Stimulated activated naive B cell treated with anti-CD40 and anti-IgM and Interleukin-4, amounts not matched to agents 10 μg/mL and 1 μg/mL and 100 μg/mL, for 72 hours (primary cell): ENCODE results near the gene SFPQ.
"Not testable (repeated sequence)": the region's sequence is repeated elsewhere in the genome, so short reads cannot be mapped to it uniquely, and the experiment has no call there.

Experiments used
- ATAC-seq, 2 donors: fragments of 150-1000 bp; cut with Tn5 transposase; replicated peaks; 2 replicates each; pipeline ENCODE4 v1.10.0; 2021; ENCODE audit warnings: moderate library complexity in 1 of 2
- DNase-seq: peaks from one replicate; pipeline ENCODE4 v3.0.0; 2021
- H3K27ac Mint-ChIP-seq: one replicate; pipeline ENCODE4 v1.8.0; 2022; ENCODE audit warnings: mild to moderate bottlenecking, mixed read lengths
- H3K27me3 Mint-ChIP-seq, 2 donors: one replicate each; pipeline ENCODE4 v1.8.0; 2022; ENCODE audit warnings: mixed read lengths in 2 of 2
- H3K36me3 Mint-ChIP-seq, 2 donors: one replicate each; pipeline ENCODE4 v1.8.0; 2022; ENCODE audit warnings: mixed read lengths in 2 of 2, mild to moderate bottlenecking in 1 of 2
- H3K4me1 Mint-ChIP-seq, 2 donors: one replicate each; pipeline ENCODE4 v1.8.0; 2022; ENCODE audit warnings: mixed read lengths in 2 of 2, mild to moderate bottlenecking in 1 of 2
- H3K4me3 Mint-ChIP-seq, 2 donors: one replicate each; pipeline ENCODE4 v1.8.0; 2022; ENCODE audit warnings: mild to moderate bottlenecking in 2 of 2, mixed read lengths in 2 of 2, moderate library complexity in 1 of 2
- H3K9me3 Mint-ChIP-seq, 2 donors: one replicate each; pipeline ENCODE4 v1.8.0; 2022; ENCODE audit warnings: mixed read lengths in 2 of 2, mild to moderate bottlenecking in 1 of 2

SFPQ gene

DNA sequence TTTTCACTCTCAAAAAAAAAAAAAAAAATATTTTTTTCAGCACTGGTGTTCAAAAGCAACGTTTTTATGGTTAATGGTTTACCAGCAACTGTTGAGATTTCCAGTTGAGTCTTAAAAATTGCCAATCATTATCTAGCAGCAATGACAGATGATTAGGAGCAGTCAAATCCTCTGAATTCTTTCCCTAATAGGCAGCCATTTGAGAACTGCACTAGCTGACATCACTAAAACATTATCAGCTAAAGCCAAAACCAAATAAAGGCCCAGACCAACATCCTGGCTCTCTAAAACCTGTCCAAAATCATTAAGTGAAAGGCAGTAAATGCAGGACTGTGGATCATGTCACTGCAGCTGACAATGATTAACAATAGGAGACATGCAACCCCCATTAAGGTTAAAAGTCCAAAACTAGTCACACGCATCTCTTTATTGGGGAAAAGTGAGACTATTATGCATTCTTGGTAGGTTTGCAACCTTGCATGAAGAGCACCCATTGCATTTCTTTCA is 14.0 kb downstream of the SFPQ start:
- ATAC-seq (no peak), DNase-seq (no peak)
- H3K4me1 Mint-ChIP-seq, result peaks cover 18 to 43% of the 10 kb centered on the region in 2 donors
- no peaks in the 10 kb centered on the region for H3K27me3 Mint-ChIP-seq
- no peak overlapping the region for H3K4me3 Mint-ChIP-seq
- H3K9me3 Mint-ChIP-seq, result no peaks in the 10 kb centered on the region
- peaks cover 40 to 70% of the 10 kb centered on the region in 2 donors for H3K36me3 Mint-ChIP-seq
- H3K27ac Mint-ChIP-seq, result no peak overlapping the region

DNA sequence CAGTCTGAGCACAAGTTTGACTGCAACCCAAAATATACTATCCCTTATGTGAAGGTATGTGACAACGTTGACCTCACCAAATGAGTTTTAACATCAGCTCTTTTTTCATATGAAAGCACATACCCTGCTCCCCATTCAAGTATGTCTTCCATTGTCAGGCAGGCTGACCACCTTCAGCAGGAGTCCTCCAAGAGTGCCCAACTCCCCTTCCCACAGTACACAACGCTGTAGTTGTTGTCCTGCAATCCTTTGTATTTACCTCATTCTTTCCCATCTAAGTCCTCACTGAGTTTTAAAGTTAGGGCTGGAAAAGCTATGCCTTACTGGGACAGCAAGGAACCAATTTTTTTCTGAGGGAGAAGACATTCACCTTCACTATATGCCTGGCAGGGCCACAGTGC is 14.7 kb downstream of the SFPQ start:
- DNase-seq (no peak), ATAC-seq (no peak)
- peaks cover 18 to 37% of the 10 kb centered on the region in 2 donors for H3K4me1 Mint-ChIP-seq
- H3K27me3 Mint-ChIP-seq, result no peaks in the 10 kb centered on the region
- H3K27ac Mint-ChIP-seq, result no peak overlapping the region
- peaks cover 36 to 67% of the 10 kb centered on the region in 2 donors for H3K36me3 Mint-ChIP-seq
- H3K4me3 Mint-ChIP-seq, result no peak overlapping the region
- no peaks in the 10 kb centered on the region for H3K9me3 Mint-ChIP-seq

DNA sequence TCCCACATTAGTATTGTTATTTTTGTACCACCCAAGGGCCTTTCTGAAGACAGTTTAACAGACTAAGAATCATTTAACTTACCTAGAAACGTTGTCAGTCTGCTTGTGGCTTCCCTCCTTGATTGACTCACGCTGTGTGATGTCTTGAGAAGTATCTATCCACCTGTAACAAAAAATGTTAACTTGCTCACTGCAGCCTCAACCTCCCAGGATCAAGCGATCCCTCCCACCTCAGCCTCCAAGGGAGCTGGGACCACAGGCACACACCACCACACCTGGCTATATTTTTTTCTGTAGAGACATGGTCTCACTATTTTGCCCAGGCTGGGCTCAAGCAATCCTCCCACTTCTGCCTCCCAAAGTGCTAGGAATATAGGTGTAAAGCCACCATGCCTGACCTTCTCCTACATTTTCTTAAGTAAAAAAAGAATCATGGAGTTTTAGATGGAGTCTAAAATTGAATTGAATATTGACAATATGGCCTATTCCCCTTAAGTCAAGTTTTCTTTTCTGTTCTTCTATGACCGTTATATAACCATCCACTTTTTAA is 15.6 kb downstream of the SFPQ start:
- ATAC-seq, result no peak
- no peak overlapping the region for H3K4me3 Mint-ChIP-seq
- H3K36me3 Mint-ChIP-seq, result peaks cover 33 to 63% of the 10 kb centered on the region in 2 donors
- H3K4me1 Mint-ChIP-seq, result peaks cover 13 to 29% of the 10 kb centered on the region in 2 donors
- H3K27ac Mint-ChIP-seq, result peak overlapping the region; percentile 87
- DNase-seq, result no peak
- H3K27me3 Mint-ChIP-seq, result no peaks in the 10 kb centered on the region
- no peaks in the 10 kb centered on the region for H3K9me3 Mint-ChIP-seq

DNA sequence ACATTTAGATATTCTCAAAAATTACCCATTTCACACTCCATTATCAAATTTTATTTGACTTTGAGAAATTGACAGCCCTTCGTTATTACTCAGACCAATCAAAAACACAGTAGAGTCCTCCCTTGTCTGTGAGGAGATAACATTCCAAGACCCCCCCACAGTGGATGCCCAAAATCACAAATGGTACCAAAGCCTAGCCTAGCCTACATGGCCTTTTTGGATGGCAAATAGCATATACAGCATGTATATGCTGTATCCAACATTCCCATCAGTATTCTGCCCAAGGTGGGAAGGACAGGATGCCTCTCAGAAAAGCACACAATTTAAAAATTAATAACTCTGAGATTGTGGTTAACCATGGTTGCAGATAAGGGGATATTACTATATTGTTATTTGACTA is 17.3 kb downstream of the SFPQ start:
- ATAC-seq, result no peak
- no peak overlapping the region for H3K4me3 Mint-ChIP-seq

DNA sequence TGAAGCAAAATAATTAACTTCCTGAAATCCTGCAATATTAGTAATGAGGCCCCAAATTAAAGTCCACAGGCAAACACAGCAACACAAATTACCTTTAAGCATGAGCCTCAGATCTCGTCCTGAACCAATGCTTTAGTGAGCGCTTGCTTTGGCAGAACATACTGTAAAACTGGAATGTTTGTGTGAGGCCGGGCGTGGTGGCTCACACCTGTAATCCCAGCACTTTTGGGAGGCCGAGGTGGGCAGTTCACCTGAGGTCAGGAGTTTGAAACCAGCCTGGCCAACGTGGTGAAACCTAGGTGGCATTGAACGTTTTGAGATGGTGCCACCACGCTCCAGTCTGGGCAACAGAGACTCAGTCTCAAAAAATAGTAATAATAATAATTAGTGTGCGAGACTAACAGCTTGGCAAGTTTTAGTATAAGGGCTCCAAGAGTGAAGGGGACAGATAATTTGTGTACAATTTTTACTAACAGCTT is 17.8 kb downstream of the SFPQ start:
- H3K4me3 Mint-ChIP-seq, result no peak overlapping the region
- H3K36me3 Mint-ChIP-seq, result peaks cover 23 to 50% of the 10 kb centered on the region in 2 donors
- H3K4me1 Mint-ChIP-seq, result peaks cover 2 to 9% of the 10 kb centered on the region in 2 donors
- no peak for ATAC-seq
- no peaks in the 10 kb centered on the region for H3K27me3 Mint-ChIP-seq
- peak overlapping the region; percentile 47 for H3K27ac Mint-ChIP-seq
- DNase-seq, result no peak
- H3K9me3 Mint-ChIP-seq, result no peaks in the 10 kb centered on the region

More for the DNA sequence above, 17.3 kb downstream of the SFPQ start:
- DNase-seq, result no peak
- H3K36me3 Mint-ChIP-seq, result peaks cover 27 to 53% of the 10 kb centered on the region in 2 donors
- H3K27ac Mint-ChIP-seq, result peak overlapping the region; percentile 25
- H3K4me1 Mint-ChIP-seq, result peaks cover 5 to 12% of the 10 kb centered on the region in 2 donors
- H3K9me3 Mint-ChIP-seq, result no peaks in the 10 kb centered on the region
- H3K27me3 Mint-ChIP-seq, result no peaks in the 10 kb centered on the region

DNA sequence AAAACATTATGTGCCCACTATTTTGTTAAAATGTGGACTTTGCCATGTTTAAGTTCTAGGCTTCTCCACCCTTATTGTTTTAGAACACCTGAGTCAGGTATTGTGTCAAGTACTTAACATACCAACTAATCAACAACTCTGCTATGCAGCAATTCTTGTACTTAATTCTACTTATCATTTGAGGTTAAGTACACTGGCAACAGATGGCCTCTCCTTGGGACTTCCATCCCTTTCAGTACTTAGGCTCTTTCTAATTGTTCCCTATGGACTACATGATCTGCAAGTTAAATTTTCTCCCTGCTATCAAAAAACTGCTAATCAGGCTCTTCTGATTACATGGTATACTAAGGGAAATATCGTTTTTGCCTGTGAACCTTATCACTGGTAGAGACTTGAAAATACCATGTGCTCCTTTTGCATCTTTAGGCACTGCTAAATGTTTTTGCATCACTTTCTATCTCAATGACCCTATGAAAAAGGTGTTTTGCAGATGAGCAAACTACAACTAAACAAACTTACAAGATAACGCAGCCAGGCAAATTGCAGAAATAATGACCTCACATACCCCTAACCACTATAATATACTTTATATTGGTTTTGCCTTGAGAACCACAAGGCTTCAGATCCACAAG is 18.9 kb downstream of the SFPQ start:
- H3K27me3 Mint-ChIP-seq, result no peaks in the 10 kb centered on the region
- no peak overlapping the region for H3K27ac Mint-ChIP-seq
- no peak for DNase-seq
- no peak overlapping the region for H3K4me3 Mint-ChIP-seq
- peaks cover 0 to 3% of the 10 kb centered on the region in 2 donors for H3K4me1 Mint-ChIP-seq
- peaks cover 20 to 39% of the 10 kb centered on the region in 2 donors for H3K36me3 Mint-ChIP-seq
- ATAC-seq, result peak in 1 of 2 donors; percentile 6
- no peaks in the 10 kb centered on the region for H3K9me3 Mint-ChIP-seq

DNA sequence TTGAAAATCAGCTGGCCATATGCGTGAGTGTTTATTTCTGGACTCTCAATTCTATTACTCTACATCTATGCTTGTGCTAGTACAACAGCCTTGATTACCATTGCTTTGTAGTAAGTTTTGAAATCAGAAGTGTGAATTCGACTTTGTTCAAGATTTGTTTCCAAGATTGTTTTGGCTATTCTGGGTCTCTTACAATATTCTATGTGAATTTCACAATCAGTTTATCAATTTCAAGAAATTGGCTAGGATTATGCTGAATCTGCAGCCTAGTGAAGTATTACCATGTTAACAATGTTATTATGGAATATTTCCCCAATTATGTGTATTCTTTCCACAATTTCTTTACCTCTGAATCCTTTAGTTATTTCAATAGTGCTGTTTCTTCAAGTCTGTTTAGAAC is 19.5 kb downstream of the SFPQ start:
- H3K9me3 Mint-ChIP-seq, result no peaks in the 10 kb centered on the region
- DNase-seq (no peak), ATAC-seq (no peak)
- no peak overlapping the region for H3K4me3 Mint-ChIP-seq
- peaks cover 18 to 36% of the 10 kb centered on the region in 2 donors for H3K36me3 Mint-ChIP-seq
- no peak overlapping the region for H3K27ac Mint-ChIP-seq
- peaks cover 0 to 3% of the 10 kb centered on the region in 2 donors for H3K4me1 Mint-ChIP-seq
- H3K27me3 Mint-ChIP-seq, result no peaks in the 10 kb centered on the region

DNA sequence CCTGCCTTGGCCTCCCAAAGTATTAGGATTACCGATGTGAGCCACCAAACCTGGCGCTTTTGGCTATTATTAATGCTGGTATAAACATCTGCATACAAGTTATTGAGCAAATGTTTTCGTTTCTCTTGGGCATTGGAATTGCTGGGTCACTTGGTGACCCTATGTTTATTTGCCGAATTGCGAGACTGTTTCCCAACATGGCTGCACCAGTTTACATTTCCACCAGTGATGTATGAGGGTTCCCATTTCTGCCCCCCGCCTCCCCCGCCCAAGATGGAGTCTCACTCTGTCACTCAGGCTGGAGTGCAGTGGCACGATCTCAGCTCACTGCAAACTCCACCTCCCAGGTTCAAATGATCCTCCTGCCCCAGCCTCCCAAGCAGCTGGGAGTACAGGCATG is 20.9 kb downstream of the SFPQ start:
- ATAC-seq (no peak), DNase-seq (no peak)
- Mint-ChIP-seq H3K36me3 (peaks cover 10 to 21% of the 10 kb centered on the region in 2 donors), H3K27ac (no peak overlapping the region), H3K27me3 (no peaks in the 10 kb centered on the region), H3K4me3 (no peak overlapping the region), H3K4me1 (no peaks in the 10 kb centered on the region), H3K9me3 (no peaks in the 10 kb centered on the region)

DNA sequence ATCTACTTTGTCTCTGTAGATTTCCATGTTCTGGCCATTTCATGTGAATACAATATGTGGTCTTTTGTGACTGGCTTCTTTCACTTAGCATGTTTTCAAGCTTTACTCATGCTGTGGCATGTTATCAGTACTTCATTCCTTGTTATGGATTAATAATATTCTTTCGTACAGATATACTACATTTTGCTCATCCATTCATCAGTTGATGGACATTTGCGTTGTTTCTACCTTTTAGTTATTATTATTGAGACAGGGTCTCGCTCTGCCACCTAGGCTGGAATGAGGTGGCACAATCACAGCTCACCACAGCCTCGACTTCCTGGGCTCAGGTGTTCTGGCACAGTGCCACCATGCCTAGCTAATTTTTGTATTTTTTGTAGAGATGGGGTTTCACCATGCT is 21.4 kb downstream of the SFPQ start:
- H3K4me1 Mint-ChIP-seq, result no peaks in the 10 kb centered on the region
- ATAC-seq, result peak in 1 of 2 donors; percentile 11
- no peak for DNase-seq
- no peaks in the 10 kb centered on the region for H3K9me3 Mint-ChIP-seq
- H3K4me3 Mint-ChIP-seq, result no peak overlapping the region
- no peak overlapping the region for H3K27ac Mint-ChIP-seq
- H3K36me3 Mint-ChIP-seq, result peaks cover 10 to 20% of the 10 kb centered on the region in 2 donors
- H3K27me3 Mint-ChIP-seq, result no peaks in the 10 kb centered on the region

DNA sequence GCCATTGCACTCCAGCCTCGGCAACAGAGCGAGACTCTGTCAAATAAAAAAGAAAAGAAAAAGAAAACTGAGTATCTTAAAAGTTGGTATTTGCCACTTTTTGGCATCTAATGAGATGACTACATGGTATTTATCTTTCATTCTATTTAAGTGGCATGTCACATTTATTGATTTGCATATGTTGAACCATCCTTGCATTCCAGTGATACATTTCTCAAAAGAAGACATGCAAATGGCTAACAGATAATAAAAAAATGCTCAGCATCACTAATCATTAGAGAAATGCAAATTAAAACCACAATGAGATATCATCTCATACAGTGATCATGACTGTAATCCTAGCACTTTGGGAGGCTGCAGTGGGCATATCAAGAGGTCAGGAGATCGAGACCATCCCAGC is 28.1 kb downstream of the SFPQ start:
- H3K9me3 Mint-ChIP-seq, result peaks cover 2 to 5% of the 10 kb centered on the region in 2 donors
- peaks cover 0 to 2% of the 10 kb centered on the region in 2 donors for H3K36me3 Mint-ChIP-seq
- ATAC-seq (no peak), DNase-seq (no peak)
- H3K27ac Mint-ChIP-seq, result no peak overlapping the region
- no peaks in the 10 kb centered on the region for H3K27me3 Mint-ChIP-seq
- no peaks in the 10 kb centered on the region for H3K4me1 Mint-ChIP-seq
- H3K4me3 Mint-ChIP-seq, result no peak overlapping the region

DNA sequence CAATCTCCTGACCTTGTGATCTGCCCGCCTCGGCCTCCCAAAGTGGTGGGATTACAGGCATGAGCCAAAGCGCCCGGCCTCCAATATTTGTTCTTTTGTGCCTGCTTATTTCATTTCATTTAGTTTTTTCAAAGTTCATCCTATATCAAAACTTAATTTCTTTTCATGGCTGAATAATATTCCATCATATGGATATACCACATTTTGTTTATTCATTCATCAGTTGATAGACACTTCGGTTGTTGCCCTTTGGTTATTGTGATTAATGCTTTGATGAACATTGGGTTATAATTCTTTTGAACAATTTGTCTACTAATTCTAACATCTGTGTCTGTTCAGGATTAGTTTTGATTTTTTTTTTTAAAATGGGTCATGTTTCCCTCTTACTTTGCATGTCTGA is 41.7 kb downstream of the SFPQ start:
- peaks cover 0 to 2% of the 10 kb centered on the region in 2 donors for H3K36me3 Mint-ChIP-seq
- no peaks in the 10 kb centered on the region for H3K9me3 Mint-ChIP-seq
- no peak overlapping the region for H3K27ac Mint-ChIP-seq
- no peaks in the 10 kb centered on the region for H3K4me1 Mint-ChIP-seq
- ATAC-seq (no peak), DNase-seq (no peak)
- H3K4me3 Mint-ChIP-seq, result no peak overlapping the region
- H3K27me3 Mint-ChIP-seq, result peaks cover 3 to 22% of the 10 kb centered on the region in 2 donors

DNA sequence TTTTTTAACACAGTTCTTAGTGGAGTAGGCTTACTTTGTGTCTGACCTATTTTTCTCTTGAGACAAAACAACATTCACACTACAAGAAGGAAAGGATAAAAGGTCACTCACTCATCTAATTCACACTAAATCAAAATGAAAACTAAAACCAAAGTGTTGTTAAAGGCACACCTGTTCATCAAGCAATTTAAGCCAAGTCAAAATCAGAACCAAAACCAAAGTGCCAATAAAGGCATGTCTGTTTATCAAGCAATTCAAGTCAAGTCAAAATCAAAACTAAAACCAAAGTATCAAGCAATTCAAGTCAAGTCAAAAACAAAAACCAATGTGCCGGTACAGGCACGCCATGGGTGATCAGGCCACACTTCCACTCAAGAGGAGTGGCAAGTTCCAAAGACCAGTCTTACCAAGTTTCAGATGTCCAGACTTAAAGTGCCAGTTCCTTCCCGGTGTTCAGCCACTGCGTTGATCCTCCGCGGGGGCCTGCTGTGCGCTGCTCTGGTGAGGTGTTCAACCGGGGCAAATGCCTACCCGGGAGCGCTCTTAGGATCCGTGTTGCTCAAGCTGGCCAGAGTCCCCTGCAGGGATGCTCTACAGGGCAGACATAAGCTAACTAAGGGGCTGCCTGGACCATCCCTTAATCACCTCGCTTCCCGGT is 46.9 kb downstream of the SFPQ start:
- not testable (repeated sequence) for DNase-seq, H3K36me3 Mint-ChIP-seq, H3K9me3 Mint-ChIP-seq, H3K4me3 Mint-ChIP-seq, H3K27ac Mint-ChIP-seq, ATAC-seq, H3K4me1 Mint-ChIP-seq, H3K27me3 Mint-ChIP-seq

DNA sequence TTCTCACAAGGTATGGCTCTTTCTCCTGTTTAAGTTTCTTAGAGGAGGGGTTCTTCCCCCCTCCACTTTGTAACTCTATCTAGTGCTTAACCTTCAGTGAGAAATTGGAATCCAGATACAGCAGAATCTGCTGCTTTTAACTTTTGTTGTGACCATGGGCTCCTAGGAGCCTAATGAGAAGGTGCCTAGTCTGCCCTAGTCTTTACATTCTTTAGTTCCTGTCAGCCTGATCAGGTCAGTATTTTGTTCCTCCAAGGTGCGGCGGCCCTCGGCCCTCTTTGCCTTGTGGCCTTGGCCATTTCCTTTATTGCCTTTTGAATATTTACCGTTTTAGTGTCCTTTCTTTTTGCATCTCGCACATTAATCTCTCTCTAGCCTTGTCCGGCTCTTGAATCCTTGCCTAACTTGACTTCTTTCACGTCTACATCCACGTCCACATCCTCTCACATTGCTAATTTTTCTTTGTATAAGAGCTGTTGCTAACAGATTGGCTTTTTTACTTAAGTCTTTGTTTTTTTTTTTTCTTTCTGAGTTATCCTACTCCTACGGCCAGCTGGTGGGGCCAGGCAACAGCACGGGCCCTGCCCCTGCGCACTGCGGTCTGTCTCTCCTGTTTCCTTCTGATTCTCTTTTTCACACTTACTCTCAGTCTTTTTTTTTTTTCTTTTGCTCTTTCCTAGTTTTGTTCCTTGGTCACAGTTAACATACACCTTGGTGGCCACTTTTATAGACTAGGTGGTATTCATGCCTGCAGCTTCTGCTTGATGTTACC is 49.0 kb downstream of the SFPQ start:
- ATAC-seq, result no peak
- no peaks in the 10 kb centered on the region for H3K36me3 Mint-ChIP-seq
- no peak overlapping the region for H3K4me3 Mint-ChIP-seq
- H3K27ac Mint-ChIP-seq, result no peak overlapping the region
- no peak for DNase-seq
- peaks cover 0 to 2% of the 10 kb centered on the region in 2 donors for H3K4me1 Mint-ChIP-seq
- no peaks in the 10 kb centered on the region for H3K9me3 Mint-ChIP-seq
- peaks cover 0 to 5% of the 10 kb centered on the region in 2 donors for H3K27me3 Mint-ChIP-seq

DNA sequence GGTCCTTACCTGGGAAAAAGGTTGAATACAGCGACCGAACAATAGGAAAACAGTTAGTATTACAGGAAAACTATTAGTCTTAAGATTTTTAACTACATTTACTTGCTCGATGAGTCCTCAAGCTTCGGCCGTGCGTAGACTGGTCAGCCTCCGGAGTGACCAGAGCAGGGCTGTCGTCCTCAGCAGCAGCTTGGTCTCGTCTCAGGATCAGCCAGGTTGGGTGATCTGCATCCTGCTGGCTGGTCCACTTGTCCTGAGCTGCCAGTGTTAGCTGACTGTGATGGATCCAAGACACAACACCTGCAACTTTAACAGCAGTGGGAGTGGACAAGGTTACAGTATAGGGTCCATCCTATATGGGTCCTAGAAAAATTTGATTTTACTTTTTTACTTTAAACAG is 50.2 kb downstream of the SFPQ start:
- ATAC-seq, H3K4me3 Mint-ChIP-seq: not testable (repeated sequence)

More for the DNA sequence above, 50.2 kb downstream of the SFPQ start:
- H3K36me3 Mint-ChIP-seq, H3K4me1 Mint-ChIP-seq, DNase-seq, H3K27ac Mint-ChIP-seq, H3K9me3 Mint-ChIP-seq, H3K27me3 Mint-ChIP-seq: not testable (repeated sequence)
